NCI-H446 (cell line): Measurements from ENCODE around the gene OAF.

Experiments
- DNase-seq, 2 experiments: peaks; one replicate each; lab custom pipeline; 2025; lab: John Stamatoyannopoulos, UW

The OAF gene

GRCh38 chr11:120183701-120184141 is 27.1 kb upstream of the OAF start:
- DNase-seq = no peak

GRCh38 chr11:120184371-120184945 is 26.4 kb upstream of the OAF start:
- DNase-seq = no peak

GRCh38 chr11:120184946-120185705 is 25.7 kb upstream of the OAF start:
- DNase-seq = no peak

GRCh38 chr11:120185706-120186455 is 25.0 kb upstream of the OAF start:
- no peak for DNase-seq

- no peak for DNase-seq
These were observed 24.4 kb upstream of the OAF start for GRCh38 chr11:120186456-120186773.

- no peak for DNase-seq
These were observed 23.8 kb upstream of the OAF start for GRCh38 chr11:120186774-120187591.

- no peak for DNase-seq
These were observed 22.5 kb upstream of the OAF start for GRCh38 chr11:120188371-120188770.

GRCh38 chr11:120188811-120189455 is 21.9 kb upstream of the OAF start:
- no peak for DNase-seq

GRCh38 chr11:120191058-120191457 is 19.8 kb upstream of the OAF start:
- DNase-seq = no peak

GRCh38 chr11:120192831-120193625 is 17.8 kb upstream of the OAF start:
- no peak for DNase-seq

- no peak for DNase-seq
These were observed 16.7 kb upstream of the OAF start for GRCh38 chr11:120194166-120194565.

- DNase-seq = no peak
These were observed 15.1 kb upstream of the OAF start for GRCh38 chr11:120195601-120196320.

- DNase-seq = no peak
These were observed 14.0 kb upstream of the OAF start for GRCh38 chr11:120196826-120197225.

- DNase-seq = no peak
These were observed 13.5 kb upstream of the OAF start for GRCh38 chr11:120197251-120197891.

- DNase-seq = no peak
These were observed 12.9 kb upstream of the OAF start for GRCh38 chr11:120197977-120198376.

GRCh38 chr11:120198403-120198786 is 12.4 kb upstream of the OAF start:
- no peak for DNase-seq

- no peak for DNase-seq
These were observed 11.9 kb upstream of the OAF start for GRCh38 chr11:120198787-120199469.

GRCh38 chr11:120199613-120200012 is 11.2 kb upstream of the OAF start:
- no peak for DNase-seq

GRCh38 chr11:120200677-120201076 is 10.2 kb upstream of the OAF start:
- no peak for DNase-seq
